Activated CD8-positive, alpha-beta T cell treated with anti-CD3 and anti-CD28 coated beads for 36 hours (primary cell): Measurements from ENCODE around the gene DNAJB8. TPM values are rescaled to one million over a fixed set of nuclear protein-coding genes. Genes with fewer than 3 reads are reported as not detected.

Experiments used
- ATAC-seq: fragments of 200-7000 bp; cut with Tn5 transposase; one replicate; pipeline ENCODE4 v1.10.0; 2021; ENCODE audit warnings: mild to moderate bottlenecking, moderate library complexity
- CTCF ChIA-PET: fragments of 350-600 bp; sonication (Branson Sonifier 250); formaldehyde crosslinking; loops from one replicate; lab custom pipeline; 2021; ENCODE audit warnings: antibody characterized with exemption; lab: Charles Lee
- POLR2A ChIA-PET: fragments of 350-600 bp; sonication (Branson Sonifier 250); formaldehyde crosslinking; loops from one replicate; lab custom pipeline; 2021; ENCODE audit warnings: antibody characterized with exemption; lab: Charles Lee
- DNase-seq: peaks from one replicate; pipeline ENCODE4 v3.0.0-alpha.2; 2020
- H3K27ac Mint-ChIP-seq: one replicate; pipeline ENCODE4 v1.8.0; 2021; ENCODE audit warnings: mild to moderate bottlenecking, mixed read lengths
- H3K27me3 Mint-ChIP-seq: one replicate; pipeline ENCODE4 v1.8.0; 2021; ENCODE audit warnings: mixed read lengths
- H3K36me3 Mint-ChIP-seq: one replicate; pipeline ENCODE4 v1.8.0; 2021; ENCODE audit warnings: low read depth, mixed read lengths
- H3K4me1 Mint-ChIP-seq: one replicate; pipeline ENCODE4 v1.8.0; 2021; ENCODE audit warnings: low read depth, mixed read lengths
- H3K4me3 Mint-ChIP-seq: one replicate; pipeline ENCODE4 v1.8.0; 2021; ENCODE audit warnings: mild to moderate bottlenecking, moderate library complexity, mixed read lengths
- H3K9me3 Mint-ChIP-seq: one replicate; pipeline ENCODE4 v1.8.0; 2021; ENCODE audit warnings: mixed read lengths
- intact Hi-C: fragments of 100-400 bp; cut with micrococcal nuclease; formaldehyde crosslinking; loops from one replicate; pipeline ENCODE4 v1.10.0; 2022
- total RNA-seq, 2 experiments: library from RNA; stranded (reverse); gene quantifications; one replicate each; pipeline ENCODE4 v1.2.3, GENCODE V29; 2021
- TF ChIP-seq, protein P1 (sequence below): fragments of 200-600 bp; IDR thresholded peaks from one replicate; pipeline ENCODE4 v1.8.0; 2022; ENCODE audit warnings: antibody characterized with exemption, mild to moderate bottlenecking

The DNAJB8 gene
- total RNA-seq, 2 experiments from 2014 or later, result not detected

DNA sequence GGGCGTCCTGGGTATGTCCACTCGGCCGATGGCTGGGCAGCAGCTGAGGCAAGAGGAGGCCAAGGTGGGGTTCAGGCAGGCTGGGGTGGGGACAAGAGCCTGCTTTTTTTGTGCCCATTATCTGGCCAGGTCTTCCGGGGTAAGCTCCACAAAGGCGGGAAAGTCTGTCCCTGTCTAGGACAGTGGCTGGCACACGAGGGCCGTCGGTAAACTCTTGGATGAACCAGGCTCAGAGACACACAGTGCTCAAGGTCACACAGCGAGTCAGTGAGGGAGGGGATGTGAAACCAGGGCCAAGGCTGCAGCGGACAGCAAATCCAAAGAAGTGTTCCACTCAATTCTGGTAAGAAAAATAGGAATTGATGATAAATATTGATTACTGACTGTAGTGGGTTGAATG, 2.9 kb downstream of the DNAJB8 start:
- Mint-ChIP-seq H3K27ac (no peak overlapping the region), H3K36me3 (no peaks in the 10 kb centered on the region), H3K9me3 (no peaks in the 10 kb centered on the region), H3K4me1 (peaks cover 7% of the 10 kb centered on the region), H3K27me3 (peaks cover 10% of the 10 kb centered on the region), H3K4me3 (no peak overlapping the region)
- ChIA-PET POLR2A (no interaction called here), CTCF (no interaction called here)
- TF ChIP-seq, protein P1, sequence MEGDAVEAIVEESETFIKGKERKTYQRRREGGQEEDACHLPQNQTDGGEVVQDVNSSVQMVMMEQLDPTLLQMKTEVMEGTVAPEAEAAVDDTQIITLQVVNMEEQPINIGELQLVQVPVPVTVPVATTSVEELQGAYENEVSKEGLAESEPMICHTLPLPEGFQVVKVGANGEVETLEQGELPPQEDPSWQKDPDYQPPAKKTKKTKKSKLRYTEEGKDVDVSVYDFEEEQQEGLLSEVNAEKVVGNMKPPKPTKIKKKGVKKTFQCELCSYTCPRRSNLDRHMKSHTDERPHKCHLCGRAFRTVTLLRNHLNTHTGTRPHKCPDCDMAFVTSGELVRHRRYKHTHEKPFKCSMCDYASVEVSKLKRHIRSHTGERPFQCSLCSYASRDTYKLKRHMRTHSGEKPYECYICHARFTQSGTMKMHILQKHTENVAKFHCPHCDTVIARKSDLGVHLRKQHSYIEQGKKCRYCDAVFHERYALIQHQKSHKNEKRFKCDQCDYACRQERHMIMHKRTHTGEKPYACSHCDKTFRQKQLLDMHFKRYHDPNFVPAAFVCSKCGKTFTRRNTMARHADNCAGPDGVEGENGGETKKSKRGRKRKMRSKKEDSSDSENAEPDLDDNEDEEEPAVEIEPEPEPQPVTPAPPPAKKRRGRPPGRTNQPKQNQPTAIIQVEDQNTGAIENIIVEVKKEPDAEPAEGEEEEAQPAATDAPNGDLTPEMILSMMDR, result no peak
- intact Hi-C loops, result no loop called here
- DNase-seq, result no peak
- ATAC-seq, result no peak

DNA sequence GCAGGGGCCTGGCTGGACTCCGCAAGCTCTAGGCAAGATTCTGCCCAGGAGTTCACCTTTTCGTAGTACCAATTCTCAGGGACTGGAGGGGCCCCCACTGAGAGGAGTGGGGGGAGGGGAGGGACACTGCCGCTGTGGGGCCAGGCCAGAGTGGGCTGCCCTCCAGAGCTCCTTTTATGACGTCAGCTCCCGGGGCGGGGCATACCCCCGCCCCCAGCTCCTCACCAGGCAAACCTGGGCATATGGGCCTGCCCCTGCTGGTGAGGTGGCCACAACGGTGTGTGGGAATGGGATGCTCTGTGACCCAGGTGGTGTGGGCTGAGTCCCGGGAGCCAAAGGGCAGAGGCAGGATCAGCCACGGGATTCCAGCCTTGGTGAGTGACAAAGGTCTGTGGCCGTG, 3.3 kb downstream of the DNAJB8 start:
- Mint-ChIP-seq H3K9me3 (no peaks in the 10 kb centered on the region), H3K27ac (no peak overlapping the region), H3K4me1 (peaks cover 7% of the 10 kb centered on the region), H3K36me3 (no peaks in the 10 kb centered on the region), H3K4me3 (no peak overlapping the region), H3K27me3 (peaks cover 10% of the 10 kb centered on the region)
- intact Hi-C loops, result no loop called here
- TF ChIP-seq, protein P1, result no peak
- DNase-seq, result no peak
- ATAC-seq, result no peak
- POLR2A ChIA-PET, result no interaction called here
- CTCF ChIA-PET, result no interaction called here

DNA sequence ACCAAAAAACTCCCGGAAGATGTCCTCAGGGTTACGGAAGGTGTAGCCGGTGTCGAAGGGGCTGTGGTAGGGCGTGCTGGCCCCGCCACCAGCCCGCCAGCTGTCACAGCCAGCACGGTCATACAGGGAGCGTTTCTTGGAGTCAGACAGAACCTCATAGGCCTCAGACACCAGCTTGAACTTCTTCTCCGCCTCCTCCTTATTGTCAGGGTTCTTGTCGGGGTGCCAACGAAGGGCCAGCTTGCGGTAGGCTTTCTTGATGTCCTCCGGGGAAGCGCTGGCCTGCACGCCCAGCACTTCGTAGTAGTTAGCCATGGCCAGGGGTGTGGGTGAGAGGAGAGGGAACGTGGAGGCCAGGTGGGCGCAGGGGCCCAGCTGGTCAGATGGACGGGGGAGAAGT, 3.8 kb downstream of the DNAJB8 start:
- no peak overlapping the region for H3K27ac Mint-ChIP-seq
- peaks cover 7% of the 10 kb centered on the region for H3K4me1 Mint-ChIP-seq
- no peaks in the 10 kb centered on the region for H3K36me3 Mint-ChIP-seq
- intact Hi-C loops, result no loop called here
- DNase-seq (no peak), ATAC-seq (no peak)
- ChIA-PET POLR2A (no interaction called here), CTCF (interaction anchor here (1.5 kb wide), 1 partner anchor 38 kb away, joined by 3 read pairs; no protein-coding TSS in a partner anchor)
- H3K9me3 Mint-ChIP-seq, result no peaks in the 10 kb centered on the region
- no peak overlapping the region for H3K4me3 Mint-ChIP-seq
- TF ChIP-seq, protein P1, result no peak
- H3K27me3 Mint-ChIP-seq, result peaks cover 10% of the 10 kb centered on the region

DNA sequence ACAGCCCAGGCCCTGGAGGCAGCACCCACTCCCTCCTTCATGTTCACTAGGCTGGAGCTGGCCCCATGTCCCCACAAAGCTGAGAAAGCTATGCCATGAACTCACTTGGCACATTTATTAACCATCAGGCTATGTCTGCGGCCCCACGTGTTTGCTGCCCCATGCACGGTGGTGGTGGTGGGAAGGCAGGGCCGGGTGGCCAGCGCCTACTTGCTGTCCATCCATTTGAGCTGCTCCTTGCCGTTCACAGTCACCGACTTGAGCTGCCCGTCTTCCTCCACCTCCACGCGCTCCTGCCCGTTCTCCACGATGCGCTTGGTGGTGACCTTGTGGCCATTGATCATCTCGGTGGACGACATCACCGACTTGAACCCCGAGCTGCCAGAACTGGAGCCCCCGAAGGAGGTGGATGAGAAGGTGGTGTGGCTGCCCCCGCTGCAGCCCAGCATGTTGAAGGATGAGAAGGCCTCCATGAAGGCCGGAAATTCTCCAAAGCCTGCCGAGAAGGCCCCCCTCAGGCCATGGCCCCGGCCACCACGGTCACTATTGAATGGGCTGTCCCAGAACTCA, 4.3 kb downstream of the DNAJB8 start:
- ATAC-seq (no peak), DNase-seq (no peak)
- Mint-ChIP-seq H3K27ac (no peak overlapping the region), H3K4me3 (no peak overlapping the region), H3K9me3 (no peaks in the 10 kb centered on the region), H3K27me3 (peaks cover 10% of the 10 kb centered on the region), H3K36me3 (no peaks in the 10 kb centered on the region), H3K4me1 (peaks cover 7% of the 10 kb centered on the region)
- POLR2A ChIA-PET, result no interaction called here
- intact Hi-C loops, result no loop called here
- TF ChIP-seq, protein P1, result no peak
- CTCF ChIA-PET, result interaction anchor here (1.0 to 1.5 kb wide), 2 partner anchors 35 to 38 kb away, joined by 3 read pairs; no protein-coding TSS in a partner anchor

DNA sequence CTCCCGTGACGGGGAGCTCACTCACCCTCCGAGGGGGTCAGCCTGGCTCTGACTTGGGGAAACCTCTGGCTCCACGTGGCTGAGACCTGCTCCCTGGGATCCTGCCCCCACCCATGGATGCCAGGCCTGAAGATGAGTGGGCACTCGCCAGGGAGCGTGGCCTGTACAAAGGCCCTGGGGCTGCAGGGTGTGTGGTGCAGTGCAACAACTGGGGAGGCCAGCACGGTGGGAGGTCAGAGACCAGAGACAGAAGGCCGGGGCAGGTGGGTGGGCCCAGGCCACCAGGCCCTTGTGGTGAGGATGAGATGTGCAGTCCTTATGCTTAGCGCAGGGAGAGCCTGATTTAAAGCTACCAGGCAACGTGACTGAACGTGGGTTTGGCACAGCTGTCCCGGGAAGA, 5.0 kb downstream of the DNAJB8 start:
- ChIA-PET POLR2A (no interaction called here), CTCF (interaction anchor here (1.0 to 1.5 kb wide), 2 partner anchors 36 to 37 kb away, joined by 3 read pairs; no protein-coding TSS in a partner anchor)
- DNase-seq (no peak), ATAC-seq (no peak)
- H3K9me3 Mint-ChIP-seq, result no peaks in the 10 kb centered on the region
- no peak overlapping the region for H3K27ac Mint-ChIP-seq
- H3K36me3 Mint-ChIP-seq, result no peaks in the 10 kb centered on the region
- H3K4me1 Mint-ChIP-seq, result peaks cover under 1% of the 10 kb centered on the region
- peaks cover 10% of the 10 kb centered on the region for H3K27me3 Mint-ChIP-seq
- H3K4me3 Mint-ChIP-seq, result no peak overlapping the region
- intact Hi-C loops, result no loop called here
- TF ChIP-seq, protein P1, result no peak
